Heart right ventricle (tissue), 16 donors: ENCODE results near the gene GPR176. TPM values are rescaled to one million over a fixed set of nuclear protein-coding genes. Genes with fewer than 3 reads are reported as not detected.

Experiments
- ATAC-seq, 8 donors: fragments of 200-7000 bp; cut with Tn5 transposase; one replicate each; pipeline ENCODE4 v1.9.1; 2020; ENCODE audit warnings: mild to moderate bottlenecking in 8 of 8, moderate library complexity in 8 of 8, moderate number of reproducible peaks in 1 of 8
- DNase-seq, 2 donors: peaks; one replicate each; pipeline ENCODE4 v3.0.0-alpha.2; 2020
- H3K27ac ChIP-seq, 10 donors: fragments of 200-600 bp; sonication (generic) in 2 of 10; one replicate each; pipeline versions ENCODE4 v1.5.0 to v1.8.0; 2020 to 2022; ENCODE audit warnings: mild to moderate bottlenecking in 3 of 10
- H3K27me3 ChIP-seq, 7 donors: fragments of 200-600 bp; one replicate each; pipeline ENCODE4 v1.8.0; 2021 to 2022; ENCODE audit warnings: mild to moderate bottlenecking in 2 of 7
- H3K36me3 ChIP-seq, 9 donors: fragments of 200-600 bp; sonication (generic) in 1 of 9; one replicate each; pipeline versions ENCODE4 v1.5.0 to v1.8.0; 2020 to 2022; ENCODE audit warnings: mild to moderate bottlenecking in 2 of 9
- H3K4me1 ChIP-seq, 9 donors: fragments of 200-600 bp; sonication (generic) in 1 of 9; one replicate each; pipeline versions ENCODE4 v1.5.0 to v1.8.0; 2020 to 2022; ENCODE audit warnings: mild to moderate bottlenecking in 4 of 9
- H3K4me3 ChIP-seq, 10 donors: fragments of 200-600 bp; sonication (generic) in 2 of 10; one replicate each; pipeline versions ENCODE4 v1.5.0 to v1.8.0; 2020 to 2022; ENCODE audit warnings: mild to moderate bottlenecking in 7 of 10, moderate library complexity in 2 of 10
- H3K9me3 ChIP-seq, 11 donors: fragments of 200-600 bp in 10 of 11; sonication (generic) in 2 of 11; one replicate each; pipeline versions ENCODE4 v1.5.0 to v1.8.0; 2013 to 2022; ENCODE audit warnings: mild to moderate bottlenecking in 2 of 11, control low read depth in 1 of 11, moderate library complexity in 1 of 11
- WGBS, 2 donors: extraction: QIAGEN DNeasy Blood & Tissue Kit; methylation state at CpG; one replicate each; pipeline ENCODE4 v1.1.7; 2013; ENCODE audit warnings: inconsistent platforms in 1 of 2; 5-methylcytosine and 5-hydroxymethylcytosine counted together
- intact Hi-C, 10 donors: fragments of 100-400 bp; cut with DNase I; formaldehyde crosslinking; loops; one replicate each; pipeline versions ENCODE4 v1.11.1 to v1.14.2; 2022
- polyA plus RNA-seq, 2 donors: library from polyadenylated mRNA; stranded (reverse); fragments of 200-250 nt; gene quantifications; one replicate each; pipeline ENCODE4 v1.2.3, GENCODE V29; 2013
- total RNA-seq, 10 donors: library from RNA; stranded (reverse); fragmentation: NEBNext Ultra II Directional in 3 of 10; extraction: Animal tissue kit (Norgen Biotek cat#: 25700) in 3 of 10; gene quantifications; one replicate each; pipeline versions ENCODE4 v1.2.1 to v1.2.4, GENCODE V29; 2021 to 2023
- TF ChIP-seq, protein P1 (sequence below), 9 donors: fragments of 200-600 bp; sonication (generic) in 2 of 9; IDR thresholded peaks; one replicate each; pipeline versions ENCODE4 v1.5.0 to v1.8.0; 2021 to 2022; ENCODE audit warnings: antibody characterized with exemption in 9 of 9, mild to moderate bottlenecking in 5 of 9, moderate library complexity in 1 of 9
- donor health status: Arrhythmogenic right ventricular cardiomyopathy.
- donor health status: ischemic (EF 13 %, LVEDD 7.1; RV severe dilation, severe dysfunction).
- donor health status: healthy with polysubstance abuse.
- donor health status: DM: no; HTN: yes; CAD: no.
- donor health status: DM: no; HTN: no; CAD: no.
- donor health status: ischemic (EF 25% LVEDD 6.9; RV normal size, moderate dysfunction).
- donor health status: ischemic (EF 25% LVEDD 5.7; RV mildly dilated, moderate dysfunction).
- donor health status: healthy.
- donor health status: DM: yes; HTN: yes; CAD: no.
- donor health status: Ischemic cardiomyopathy.
- donor health status: ischemic (EF 35%, LVEDD 5.7; RV mildly dilated, moderate dysfunction).
- donor health status: nonischemic (EF 11% LVEDD 7.7; RV severe dilation, severe dysfunction).
- donor health status: DM: yes; HTN: yes; CAD: no.
- donor health status: PGD.
- donor health status: ischemic (EF 29% LVEDD 5.4; RV normal size, mild dysfunction).
- donor health status: nonischemic (EF 23%, LVEDD 6.1; RV moderate dilation, normal function).

Gene GPR176
- total and polyA plus RNA-seq, 12 donors: 0.87 to 3.1 (median 1.6) TPM

- DNase-seq (no peak), ATAC-seq (no peak)
- intact Hi-C loops: no loop called here
- H3K27me3 ChIP-seq: no peaks in the 10 kb centered on the region
- H3K4me3 ChIP-seq: no peak overlapping the region
- no peaks in the 10 kb centered on the region for H3K36me3 ChIP-seq
- TF ChIP-seq, protein P1, sequence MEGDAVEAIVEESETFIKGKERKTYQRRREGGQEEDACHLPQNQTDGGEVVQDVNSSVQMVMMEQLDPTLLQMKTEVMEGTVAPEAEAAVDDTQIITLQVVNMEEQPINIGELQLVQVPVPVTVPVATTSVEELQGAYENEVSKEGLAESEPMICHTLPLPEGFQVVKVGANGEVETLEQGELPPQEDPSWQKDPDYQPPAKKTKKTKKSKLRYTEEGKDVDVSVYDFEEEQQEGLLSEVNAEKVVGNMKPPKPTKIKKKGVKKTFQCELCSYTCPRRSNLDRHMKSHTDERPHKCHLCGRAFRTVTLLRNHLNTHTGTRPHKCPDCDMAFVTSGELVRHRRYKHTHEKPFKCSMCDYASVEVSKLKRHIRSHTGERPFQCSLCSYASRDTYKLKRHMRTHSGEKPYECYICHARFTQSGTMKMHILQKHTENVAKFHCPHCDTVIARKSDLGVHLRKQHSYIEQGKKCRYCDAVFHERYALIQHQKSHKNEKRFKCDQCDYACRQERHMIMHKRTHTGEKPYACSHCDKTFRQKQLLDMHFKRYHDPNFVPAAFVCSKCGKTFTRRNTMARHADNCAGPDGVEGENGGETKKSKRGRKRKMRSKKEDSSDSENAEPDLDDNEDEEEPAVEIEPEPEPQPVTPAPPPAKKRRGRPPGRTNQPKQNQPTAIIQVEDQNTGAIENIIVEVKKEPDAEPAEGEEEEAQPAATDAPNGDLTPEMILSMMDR (IDR thresholded peaks at IDR 0.05): no peak
- H3K27ac ChIP-seq: no peak overlapping the region
- 77 to 83% methylated on average over 1 of the region's 1 CpG for WGBS, 2 donors
- H3K9me3 ChIP-seq: no peaks in the 10 kb centered on the region
- H3K4me1 ChIP-seq: peaks cover 0 to under 1% (median 0%) of the 10 kb centered on the region in 9 donors
Measured at GRCh38 chr15:39857132-39857531, 62.9 kb downstream of the GPR176 start.

DNA sequence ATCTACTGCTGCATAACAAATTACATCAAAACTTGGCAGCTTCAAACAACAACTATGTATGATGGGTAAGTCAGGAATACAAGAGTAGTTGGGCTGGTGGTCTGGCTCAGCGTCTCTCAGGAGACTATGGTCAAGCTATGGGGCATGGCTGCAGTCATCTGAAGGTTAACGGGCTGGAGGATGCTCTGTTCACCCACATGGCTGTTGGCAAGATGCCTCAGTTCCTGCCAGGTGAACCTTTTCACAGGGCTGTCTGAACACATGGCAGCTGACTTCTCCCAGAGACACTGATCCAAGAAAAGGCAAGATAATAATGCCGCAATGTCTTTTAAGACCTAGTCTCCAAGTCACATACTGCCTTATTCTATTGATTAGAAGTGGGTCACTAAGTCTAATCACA is 63.7 kb downstream of the GPR176 start:
- Histone ChIP-seq H3K4me1 (peaks cover 0 to 9% (median 0%) of the 10 kb centered on the region in 9 donors), H3K36me3 (no peaks in the 10 kb centered on the region), H3K9me3 (no peaks in the 10 kb centered on the region), H3K27ac (no peak overlapping the region), H3K27me3 (no peaks in the 10 kb centered on the region), H3K4me3 (no peak overlapping the region)
- DNase-seq: no peak
- ATAC-seq: no peak
- TF ChIP-seq, protein P1 (IDR thresholded peaks at IDR 0.05): no peak
- WGBS, 2 donors: 81 to 85% methylated on average over 3 of the region's 3 CpGs
- intact Hi-C loops: no loop called here

GRCh38 chr15:39855400-39855799 is 64.7 kb downstream of the GPR176 start:
- H3K4me3 ChIP-seq: no peak overlapping the region
- no peaks in the 10 kb centered on the region for H3K36me3 ChIP-seq
- ATAC-seq (peak in 1 of 8 donors; percentile 27), DNase-seq (peak in 1 of 2 donors; percentile 5)
- intact Hi-C loops: no loop called here
- 54 to 55% methylated on average over 2 of the region's 2 CpGs for WGBS, 2 donors
- no peaks in the 10 kb centered on the region for H3K27me3 ChIP-seq
- no peak overlapping the region for H3K27ac ChIP-seq
- TF ChIP-seq, protein P1 (IDR thresholded peaks at IDR 0.05): no peak
- peaks cover 0 to 12% (median 0%) of the 10 kb centered on the region in 9 donors for H3K4me1 ChIP-seq
- H3K9me3 ChIP-seq: no peaks in the 10 kb centered on the region

- Histone ChIP-seq H3K4me3 (no peak overlapping the region), H3K9me3 (no peaks in the 10 kb centered on the region), H3K27me3 (no peaks in the 10 kb centered on the region), H3K36me3 (no peaks in the 10 kb centered on the region), H3K27ac (no peak overlapping the region), H3K4me1 (peaks cover 0 to 12% (median 0%) of the 10 kb centered on the region in 9 donors)
- DNase-seq (no peak), ATAC-seq (no peak)
- TF ChIP-seq, protein P1 (IDR thresholded peaks at IDR 0.05): no peak
- intact Hi-C loops: no loop called here
Measured at GRCh38 chr15:39854161-39854560, 65.9 kb downstream of the GPR176 start.
